ENCODE measurements around the gene PSMC2. TPM values are rescaled to one million over a fixed set of nuclear protein-coding genes. Genes with fewer than 3 reads are reported as not detected.

The PSMC2 gene
- total RNA-seq (2022) (200 and 208 TPM in 2 replicates), Bru-seq, nascent RNA (percentile 89 among the genes with signal in this experiment), BruChase-seq, experiment 1, labeled RNA remaining after a 2-hour chase (percentile 89 among the genes with signal in this experiment), BruChase-seq, experiment 2, labeled RNA remaining after a 6-hour chase (percentile 95 among the genes with signal in this experiment)
- long read RNA-seq, transcript PSMC2-201 (12 exons, 2,637 nt): major isoform, 328 of 361 reads
- long read RNA-seq, partial matches to known transcripts: 15 of 361 reads
- long read RNA-seq, other reads (novel, unspliced or antisense): 18 of 361 reads

DNA sequence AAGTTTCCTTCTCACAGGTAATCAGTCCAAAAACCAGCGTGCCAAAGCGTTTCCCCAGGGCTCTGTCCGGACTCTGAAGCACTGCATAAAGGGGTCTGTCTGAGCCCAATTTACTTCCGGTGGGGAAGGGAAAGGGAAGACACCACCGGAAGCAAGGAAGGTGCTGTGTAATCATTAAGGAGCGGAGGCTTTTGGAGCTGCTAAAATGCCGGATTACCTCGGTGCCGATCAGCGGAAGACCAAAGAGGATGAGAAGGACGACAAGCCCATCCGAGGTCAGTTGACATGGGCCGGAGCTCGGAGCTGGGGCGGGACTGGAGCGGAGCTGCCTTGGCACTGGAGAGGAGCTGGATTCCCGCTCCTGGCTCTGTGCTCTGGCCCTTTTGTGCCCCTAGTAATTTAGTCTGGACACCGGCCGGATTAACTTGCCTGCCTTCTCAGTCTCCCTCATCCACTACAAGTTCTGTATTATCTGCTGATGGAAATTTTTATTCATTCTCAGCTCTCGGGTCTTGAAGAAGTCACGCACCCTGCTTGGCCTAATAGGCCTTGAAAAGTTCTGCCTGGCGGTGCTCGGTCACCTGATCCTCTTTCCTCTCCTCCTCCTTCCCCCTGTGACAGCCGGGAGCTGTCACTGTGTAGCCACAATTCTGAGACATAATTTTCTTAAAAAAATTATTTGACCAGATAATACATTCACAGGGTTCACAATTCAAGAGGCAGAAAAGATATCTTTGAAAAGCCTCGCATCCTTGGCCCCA lies at the start of gene PSMC2:
Gene PSMC2 (plus strand): TSS at position 137 of the 761 bp plus-strand sequence. CDS start 69 bp downstream, at position 206.
- ChIA-PET CTCF (interaction anchor here (0.6 kb wide), 3 partner anchors 206 to 1571 kb away, joined by 3 to 5 read pairs (median 4); partner anchors contain the start of gene LRRC17), POLR2A (no interaction called here)
- Mint-ChIP-seq H3K9me3 (ENCODE audit: unreplicated experiment) (no peaks in the 10 kb centered on the region), H3K27me3 (ENCODE audit: insufficient read depth, unreplicated experiment) (no peaks in the 10 kb centered on the region), H3K4me3 (ENCODE audit: unreplicated experiment) (peak within 1 kb of the TSS; percentile 92), H3K36me3 (ENCODE audit: insufficient read depth, unreplicated experiment) (peaks cover 45% of the 10 kb centered on the region), H3K27ac (ENCODE audit: unreplicated experiment) (peak within 1 kb of the TSS; percentile 95), H3K4me1 (ENCODE audit: low read depth, unreplicated experiment) (peaks cover 33% of the 10 kb centered on the region)
- H3K36me3 ChIP-seq (ENCODE audit: control insufficient read depth, insufficient read depth, low read length): peaks cover 2% of the 10 kb centered on the region
- intact Hi-C loops (cut with micrococcal nuclease; ENCODE audit: unreplicated experiment): no loop called here
- TF ChIP-seq CTCF (IDR thresholded peaks at IDR 0.05; ENCODE audit: insufficient read depth in 1 of 2, low read depth in 1 of 2, low read length in 1 of 2, severe bottlenecking in 1 of 2, unreplicated experiment in 1 of 2): no peak
- peaks cover 25% of the 10 kb centered on the region; the same call in 1 of the 2 replicates for H3K4me1 ChIP-seq
- DNase-seq: peak; percentile 88 to 89
- H3K27me3 ChIP-seq (replicated peaks; ENCODE audit: control insufficient read depth, insufficient read depth, low read length): no peaks in the 10 kb centered on the region
- H3K4me3 ChIP-seq (ENCODE audit: low read depth, low read length): peak within 1 kb of the TSS; percentile 87
- TSS peak; percentile 62 for BruUV-seq (replicated peaks)
- no peaks in the 10 kb centered on the region for H3K9me3 ChIP-seq

GRCh38 chr7:103297837-103298179 lies 49.6 kb upstream of the PSMC2 start:
- intact Hi-C loops (cut with micrococcal nuclease; ENCODE audit: unreplicated experiment): loop anchor here (1.0 kb wide), 2 partner anchors 46 to 109 kb away; partner anchors contain the start of gene DNAJC2
- Mint-ChIP-seq H3K4me3 (ENCODE audit: unreplicated experiment) (peak overlapping the region; percentile 82), H3K9me3 (ENCODE audit: unreplicated experiment) (no peaks in the 10 kb centered on the region), H3K36me3 (ENCODE audit: insufficient read depth, unreplicated experiment) (peaks cover 45% of the 10 kb centered on the region), H3K27me3 (ENCODE audit: insufficient read depth, unreplicated experiment) (no peaks in the 10 kb centered on the region), H3K4me1 (ENCODE audit: low read depth, unreplicated experiment) (no peaks in the 10 kb centered on the region), H3K27ac (ENCODE audit: unreplicated experiment) (peak overlapping the region; percentile 76)
- no peak for DNase-seq
- H3K9me3 ChIP-seq: no peaks in the 10 kb centered on the region
- no TSS peak for BruUV-seq (replicated peaks)
- TF ChIP-seq CTCF (IDR thresholded peaks at IDR 0.05; ENCODE audit: insufficient read depth in 1 of 2, low read depth in 1 of 2, low read length in 1 of 2, severe bottlenecking in 1 of 2, unreplicated experiment in 1 of 2): no peak
- ChIA-PET POLR2A (no interaction called here), CTCF (interaction anchor here (0.7 kb wide), 1 partner anchor 94 kb away, joined by 3 read pairs; no protein-coding TSS in a partner anchor)
- H3K27me3 ChIP-seq (replicated peaks; ENCODE audit: control insufficient read depth, insufficient read depth, low read length): no peaks in the 10 kb centered on the region
- H3K4me3 ChIP-seq (ENCODE audit: low read depth, low read length): peak overlapping the region; percentile 88
- H3K36me3 ChIP-seq (ENCODE audit: control insufficient read depth, insufficient read depth, low read length): peaks cover 2% of the 10 kb centered on the region; the same call in 1 of the 2 replicates
- H3K4me1 ChIP-seq: peaks cover 4% of the 10 kb centered on the region; the same call in 1 of the 2 replicates

DNA sequence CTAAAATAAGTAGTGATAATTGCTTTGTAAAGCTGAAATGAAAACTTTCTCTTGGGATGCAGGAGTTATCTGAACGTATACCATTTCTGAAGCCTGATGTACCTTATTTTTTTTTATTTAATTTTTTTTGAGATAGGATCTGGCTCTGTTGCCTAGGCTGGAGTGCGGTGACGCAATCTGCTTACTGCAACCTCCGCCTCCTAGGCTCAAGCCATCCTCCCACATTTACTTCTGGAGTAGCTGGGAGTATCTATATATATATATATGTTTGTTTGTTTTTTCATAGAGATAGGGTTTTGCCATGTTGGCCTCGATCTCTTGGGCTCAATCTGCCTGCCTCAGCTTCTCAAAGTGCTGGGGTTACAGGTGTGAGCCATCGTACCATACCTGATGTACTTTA lies 47.8 kb upstream of the PSMC2 start:
- Mint-ChIP-seq H3K27ac (ENCODE audit: unreplicated experiment) (no peak overlapping the region), H3K9me3 (ENCODE audit: unreplicated experiment) (no peaks in the 10 kb centered on the region), H3K4me1 (ENCODE audit: low read depth, unreplicated experiment) (no peaks in the 10 kb centered on the region), H3K4me3 (ENCODE audit: unreplicated experiment) (no peak overlapping the region), H3K27me3 (ENCODE audit: insufficient read depth, unreplicated experiment) (no peaks in the 10 kb centered on the region), H3K36me3 (ENCODE audit: insufficient read depth, unreplicated experiment) (peaks cover 63% of the 10 kb centered on the region)
- no peaks in the 10 kb centered on the region for H3K27me3 ChIP-seq (replicated peaks; ENCODE audit: control insufficient read depth, insufficient read depth, low read length)
- no peak for DNase-seq
- ChIA-PET POLR2A (no interaction called here), CTCF (no interaction called here)
- H3K9me3 ChIP-seq: no peaks in the 10 kb centered on the region
- H3K4me3 ChIP-seq (ENCODE audit: low read depth, low read length): no peak overlapping the region
- TF ChIP-seq CTCF (IDR thresholded peaks at IDR 0.05; ENCODE audit: insufficient read depth in 1 of 2, low read depth in 1 of 2, low read length in 1 of 2, severe bottlenecking in 1 of 2, unreplicated experiment in 1 of 2): no peak
- BruUV-seq (replicated peaks): no TSS peak
- peaks cover 4% of the 10 kb centered on the region; the same call in 1 of the 2 replicates for H3K4me1 ChIP-seq
- intact Hi-C loops (cut with micrococcal nuclease; ENCODE audit: unreplicated experiment): no loop called here
- H3K36me3 ChIP-seq (ENCODE audit: control insufficient read depth, insufficient read depth, low read length): peaks cover 2% of the 10 kb centered on the region; the same call in 1 of the 2 replicates
